Keratinocyte (primary cell): Measurements from ENCODE around the gene OR11H7. TPM values are rescaled to one million over a fixed set of nuclear protein-coding genes. Genes with fewer than 3 reads are reported as not detected.
"Not testable (repeated sequence)": the region's sequence is repeated elsewhere in the genome, so short reads cannot be mapped to it uniquely, and the experiment has no call there.

Experiments used
- DNase-seq: peaks from one replicate; pipeline ENCODE4 v3.0.0-alpha.2; 2011; ENCODE audit warnings: low read depth, missing footprints, low spot score
- FAIRE-seq: peaks from 2 replicates; lab custom pipeline; 2011; peaks lifted over from hg19 to GRCh38; lab: Jason Lieb, UNC
- H2AFZ ChIP-seq: 2 replicates; pipeline ENCODE4 v1.6.0; 2012; ENCODE audit warnings: low read length, control low read depth, inconsistent platforms; ENCODE audit not compliant: control insufficient read depth
- H3K27ac ChIP-seq: 2 replicates; pipeline ENCODE4 v1.5.1; 2011; ENCODE audit warnings: low read length; ENCODE audit not compliant: control insufficient read depth, insufficient read depth
- H3K27me3 ChIP-seq: 3 replicates; pipeline ENCODE4 v1.6.0; 2011; ENCODE audit warnings: low read length; ENCODE audit not compliant: control insufficient read depth, insufficient read depth; ENCODE audit errors: extremely low read depth
- H3K36me3 ChIP-seq, 2 experiments: 2 replicates in 1 of 2; 3 replicates in 1 of 2; pipeline ENCODE4 v1.5.1; 2011; ENCODE audit warnings: low read length in 2 of 2, mild to moderate bottlenecking in 1 of 2; ENCODE audit not compliant: control insufficient read depth in 2 of 2, insufficient read depth in 2 of 2; ENCODE audit errors: extremely low read depth in 1 of 2
- H3K4me1 ChIP-seq: 3 replicates; pipeline ENCODE4 v1.5.1; 2011; ENCODE audit warnings: low read length; ENCODE audit not compliant: control insufficient read depth, insufficient read depth; ENCODE audit errors: extremely low read depth
- H3K4me2 ChIP-seq: 3 replicates; pipeline ENCODE4 v1.6.0; 2011; ENCODE audit warnings: low read depth, low read length; ENCODE audit not compliant: control insufficient read depth, insufficient read depth; ENCODE audit errors: extremely low read depth
- H3K4me3 ChIP-seq, 3 experiments: fragments of 200-600 bp in 1 of 3; sonication (generic) in 1 of 3; 2 replicates in 2 of 3; 3 replicates in 1 of 3; pipeline ENCODE4 v1.5.1; 2011 to 2016; ENCODE audit warnings: low read length in 3 of 3, mild to moderate bottlenecking in 3 of 3, control low read depth in 2 of 3, inconsistent platforms in 1 of 3, low read depth in 1 of 3, mixed read lengths in 1 of 3, mixed run types in 1 of 3, moderate library complexity in 1 of 3; ENCODE audit not compliant: control insufficient read depth in 2 of 3, insufficient read depth in 2 of 3; ENCODE audit errors: extremely low read depth in 1 of 3
- H3K79me2 ChIP-seq: 2 replicates; pipeline ENCODE4 v1.6.0; 2012; ENCODE audit warnings: low read length; ENCODE audit not compliant: control insufficient read depth, insufficient read depth
- H3K9ac ChIP-seq: 3 replicates; pipeline ENCODE4 v1.6.0; 2011; ENCODE audit warnings: low read length; ENCODE audit not compliant: control insufficient read depth, insufficient read depth; ENCODE audit errors: extremely low read depth
- H3K9me1 ChIP-seq: 3 replicates; pipeline ENCODE4 v1.6.0; 2011; ENCODE audit warnings: low read length; ENCODE audit not compliant: control insufficient read depth, insufficient read depth; ENCODE audit errors: extremely low read depth
- H3K9me3 ChIP-seq: 2 replicates; pipeline ENCODE4 v1.5.1; 2012; ENCODE audit warnings: low read depth, low read length; ENCODE audit not compliant: control insufficient read depth
- H4K20me1 ChIP-seq: 3 replicates; pipeline ENCODE4 v1.6.0; 2011; ENCODE audit warnings: low read length; ENCODE audit not compliant: control insufficient read depth, insufficient read depth; ENCODE audit errors: extremely low read depth
- EZH2 ChIP-seq: IDR thresholded peaks from one replicate; pipeline ENCODE4 v1.6.1; 2012; ENCODE audit warnings: inconsistent platforms, mild to moderate bottlenecking, low read length, moderate library complexity
- dilution Hi-C: fragments of 300-500 bp; cut with MboI; formaldehyde crosslinking; loops from one replicate; pipeline ENCODE4 v1.7.0; 2020; ENCODE audit warnings: low sequenced_read_pairs; ENCODE audit not compliant: extremely low pct_ligation_motif_present
- polyA plus RNA-seq, 5 experiments: library from polyadenylated mRNA; depleted of rRNA in 3 of 5; stranded (reverse) in 3 of 5; stranded (forward) in 1 of 5; unstranded in 1 of 5; fragments of >200 nt; gene quantifications; 1 replicate in 1 of 5; 2 replicates in 3 of 5; 3 replicates in 1 of 5; pipeline versions ENCODE4 v1.2.1 to v1.2.3, GENCODE V29; 2011 to 2012; ENCODE audit warnings: missing spikeins in 2 of 5, low read depth in 1 of 5, low replicate concordance in 1 of 5
- TF ChIP-seq, protein P1 (sequence below), 3 experiments: IDR thresholded peaks in 1 of 3; conservative IDR thresholded peaks in 1 of 3; optimal IDR thresholded peaks in 1 of 3; 2 replicates in 2 of 3; 3 replicates in 1 of 3; pipeline versions ENCODE3 to v1.5.1; 2011; ENCODE audit warnings: low read length in 3 of 3, mild to moderate bottlenecking in 3 of 3, moderate library complexity in 2 of 3, control low read depth in 1 of 3, inconsistent platforms in 1 of 3; ENCODE audit not compliant: insufficient read depth in 2 of 3; ENCODE audit errors: extremely low read depth in 1 of 3

The OR11H7 gene
- polyA plus RNA-seq, 1 donor (not counting 4 experiments of a cell fraction or from before 2014, with no cell fraction given): not detected

DNA sequence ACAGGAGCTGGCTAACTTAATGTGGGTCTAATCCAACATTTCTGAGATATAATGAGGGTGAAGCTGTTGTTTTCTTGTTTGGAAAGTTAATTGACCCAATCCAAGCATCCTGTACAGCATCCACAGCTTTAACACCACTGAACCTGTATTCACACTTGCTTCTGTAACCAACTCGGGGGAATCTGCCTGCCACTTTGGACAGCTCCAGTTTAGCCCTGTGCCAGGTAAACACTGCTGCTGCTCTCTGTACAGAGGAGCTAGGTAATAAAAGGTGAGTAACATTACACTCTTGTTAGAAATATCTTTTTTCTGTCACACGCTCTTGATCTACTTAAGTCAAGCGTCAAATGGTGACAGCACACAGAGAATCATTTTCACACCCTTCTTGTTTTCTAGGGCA lies 37.4 kb upstream of the OR11H7 start:
- dilution Hi-C loops: no loop called here

DNA sequence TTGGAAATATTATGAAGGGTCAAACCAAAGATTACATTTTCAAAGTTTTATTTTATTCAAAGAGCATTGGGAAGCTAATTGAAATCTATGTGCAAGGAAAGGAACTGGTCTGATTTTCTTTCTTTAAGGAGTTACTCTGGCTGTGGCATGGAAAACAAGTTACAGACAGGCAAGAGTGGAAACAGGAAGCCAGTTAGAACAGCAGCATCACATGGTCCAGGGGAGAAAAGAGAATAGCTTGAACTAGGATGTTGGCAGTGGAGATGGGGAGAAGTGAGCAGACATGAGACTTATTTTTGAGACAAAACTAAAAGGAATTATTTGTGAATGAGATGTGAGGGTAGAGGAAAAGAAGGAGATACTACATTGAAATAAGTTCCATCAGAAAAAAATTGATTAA lies 34.7 kb upstream of the OR11H7 start:
- TF ChIP-seq EZH2: no peak
- TF ChIP-seq, protein P1, sequence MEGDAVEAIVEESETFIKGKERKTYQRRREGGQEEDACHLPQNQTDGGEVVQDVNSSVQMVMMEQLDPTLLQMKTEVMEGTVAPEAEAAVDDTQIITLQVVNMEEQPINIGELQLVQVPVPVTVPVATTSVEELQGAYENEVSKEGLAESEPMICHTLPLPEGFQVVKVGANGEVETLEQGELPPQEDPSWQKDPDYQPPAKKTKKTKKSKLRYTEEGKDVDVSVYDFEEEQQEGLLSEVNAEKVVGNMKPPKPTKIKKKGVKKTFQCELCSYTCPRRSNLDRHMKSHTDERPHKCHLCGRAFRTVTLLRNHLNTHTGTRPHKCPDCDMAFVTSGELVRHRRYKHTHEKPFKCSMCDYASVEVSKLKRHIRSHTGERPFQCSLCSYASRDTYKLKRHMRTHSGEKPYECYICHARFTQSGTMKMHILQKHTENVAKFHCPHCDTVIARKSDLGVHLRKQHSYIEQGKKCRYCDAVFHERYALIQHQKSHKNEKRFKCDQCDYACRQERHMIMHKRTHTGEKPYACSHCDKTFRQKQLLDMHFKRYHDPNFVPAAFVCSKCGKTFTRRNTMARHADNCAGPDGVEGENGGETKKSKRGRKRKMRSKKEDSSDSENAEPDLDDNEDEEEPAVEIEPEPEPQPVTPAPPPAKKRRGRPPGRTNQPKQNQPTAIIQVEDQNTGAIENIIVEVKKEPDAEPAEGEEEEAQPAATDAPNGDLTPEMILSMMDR (optimal IDR thresholded peaks at IDR 0.05 in 1 of 3, IDR thresholded peaks at IDR 0.05 in 1 of 3, conservative IDR thresholded peaks at IDR 0.05 in 1 of 3; ENCODE audit: extremely low read depth in 1 of 3, insufficient read depth in 2 of 3, low read length in 3 of 3): no peak
- dilution Hi-C loops: no loop called here

More for the DNA sequence above, 37.4 kb upstream of the OR11H7 start:
- no peak for DNase-seq
- no peaks in the 10 kb centered on the region for H3K4me1 ChIP-seq
- H3K79me2 ChIP-seq: no peaks in the 10 kb centered on the region
- FAIRE-seq: no peak
- H4K20me1 ChIP-seq: no peaks in the 10 kb centered on the region
- TF ChIP-seq, protein P1 (optimal IDR thresholded peaks at IDR 0.05 in 1 of 3, IDR thresholded peaks at IDR 0.05 in 1 of 3, conservative IDR thresholded peaks at IDR 0.05 in 1 of 3; ENCODE audit: extremely low read depth in 1 of 3, insufficient read depth in 2 of 3, low read length in 3 of 3): no peak
- no peak for TF ChIP-seq EZH2
- H3K9ac ChIP-seq: no peak overlapping the region
- no peak overlapping the region for H3K4me3 ChIP-seq
- no peaks in the 10 kb centered on the region for H3K36me3 ChIP-seq
- no peaks in the 10 kb centered on the region for H3K9me3 ChIP-seq
- no peaks in the 10 kb centered on the region for H3K27me3 ChIP-seq
- no peak overlapping the region for H3K4me2 ChIP-seq
- H3K27ac ChIP-seq: no peak overlapping the region
- H2AFZ ChIP-seq: no peak overlapping the region
- H3K9me1 ChIP-seq: no peaks in the 10 kb centered on the region

DNA sequence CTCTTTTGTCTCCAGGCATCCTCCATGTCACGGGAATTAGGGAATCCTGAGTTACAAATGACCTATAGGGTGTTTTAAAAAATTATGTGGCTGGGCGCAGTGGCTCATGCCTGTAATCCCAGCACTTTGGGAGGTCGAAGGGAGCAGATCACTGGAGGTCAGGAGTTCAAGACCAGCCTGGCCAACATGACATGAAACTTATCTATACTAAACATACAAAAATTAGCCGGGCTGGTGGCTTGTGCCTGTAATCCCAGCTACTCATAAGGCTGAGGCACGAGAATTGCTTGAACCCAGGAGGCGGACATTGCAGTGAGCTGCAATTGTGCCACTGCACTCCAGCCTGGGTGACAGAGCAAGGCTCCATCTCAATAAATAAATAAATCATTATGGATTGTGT lies 33.6 kb upstream of the OR11H7 start:
- H3K4me1 ChIP-seq, H2AFZ ChIP-seq, H3K9me3 ChIP-seq, H3K4me3 ChIP-seq, H3K4me2 ChIP-seq, H3K27ac ChIP-seq, H3K9me1 ChIP-seq, H3K27me3 ChIP-seq, H3K9ac ChIP-seq, DNase-seq, H4K20me1 ChIP-seq, dilution Hi-C loops, H3K36me3 ChIP-seq, FAIRE-seq, H3K79me2 ChIP-seq: not testable (repeated sequence)

More for the DNA sequence above, 34.7 kb upstream of the OR11H7 start:
- DNase-seq (no peak), FAIRE-seq (no peak)
- no peaks in the 10 kb centered on the region for H4K20me1 ChIP-seq
- no peak overlapping the region for H3K4me2 ChIP-seq
- H3K4me3 ChIP-seq: no peak overlapping the region
- H3K9me1 ChIP-seq: no peaks in the 10 kb centered on the region
- no peak overlapping the region for H3K27ac ChIP-seq
- no peaks in the 10 kb centered on the region for H3K27me3 ChIP-seq
- H3K79me2 ChIP-seq: no peaks in the 10 kb centered on the region
- H3K9ac ChIP-seq: no peak overlapping the region
- no peaks in the 10 kb centered on the region for H3K9me3 ChIP-seq
- no peaks in the 10 kb centered on the region for H3K4me1 ChIP-seq
- no peaks in the 10 kb centered on the region for H3K36me3 ChIP-seq
- H2AFZ ChIP-seq: no peak overlapping the region
